CD4-positive, alpha-beta T cell treated with Interleukin-2 at 100 ng/mL for 4 hours (primary cell): ENCODE results near the gene REN.
A peak's percentile ranks its signal among the peaks of the same experiment; 100 is the strongest.

ENCODE experiments used
- DNase-seq: peaks from one replicate; pipeline ENCODE4 v3.0.0-alpha.2; 2020; ENCODE audit warnings: low spot score

The REN gene

GRCh38 chr1:204190212-204191211 lies 24.4 kb upstream of the REN start:
- no peak for DNase-seq

GRCh38 chr1:204188959-204189639 lies 23.0 kb upstream of the REN start:
- no peak for DNase-seq

- DNase-seq, result no peak
Measured at GRCh38 chr1:204186597-204186996, 20.5 kb upstream of the REN start.

GRCh38 chr1:204181116-204181515 lies 15.0 kb upstream of the REN start:
- no peak for DNase-seq

GRCh38 chr1:204180133-204180532 lies 14.0 kb upstream of the REN start:
- no peak for DNase-seq

DNA sequence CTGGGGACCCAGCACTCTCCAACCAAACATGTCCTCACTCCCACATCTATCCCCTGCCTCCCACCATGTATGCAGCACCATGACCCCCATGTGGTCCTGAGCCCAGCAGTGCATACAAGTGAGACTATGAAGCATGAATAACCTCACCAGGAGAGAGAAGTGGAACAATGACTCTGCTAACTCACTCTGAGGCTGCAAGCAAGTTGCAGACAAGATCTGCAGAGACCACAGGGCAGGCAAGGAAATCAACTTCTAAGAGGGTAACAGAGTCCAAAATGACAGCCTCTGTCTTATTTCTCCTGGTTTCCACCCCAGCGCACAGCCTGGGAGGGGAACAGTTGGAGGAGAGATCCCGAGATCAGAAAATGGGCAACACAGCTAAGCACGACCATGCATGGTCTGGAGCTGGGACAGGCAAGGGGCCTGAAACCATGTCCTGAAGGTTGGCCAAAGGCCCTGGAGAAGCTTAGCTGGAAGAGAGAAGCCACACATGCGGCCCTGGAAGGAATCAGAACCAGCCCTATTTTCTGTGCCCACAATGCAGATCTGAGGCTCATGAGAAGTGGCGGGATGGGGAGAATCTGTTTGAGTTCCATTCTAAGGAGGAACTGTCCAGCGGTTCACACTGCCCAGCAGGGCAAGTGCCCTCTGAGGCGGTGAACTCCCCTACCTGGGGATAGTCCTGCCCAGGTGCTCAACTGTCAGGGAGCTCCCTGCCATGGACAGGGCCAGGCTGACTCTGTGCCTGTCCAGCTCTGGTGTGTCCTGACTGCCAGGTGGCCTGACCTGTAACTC lies 12.5 kb upstream of the REN start:
- no peak for DNase-seq

- no peak for DNase-seq
Measured at GRCh38 chr1:204177133-204177532, 11.0 kb upstream of the REN start.

GRCh38 chr1:204176049-204176448 lies 9.9 kb upstream of the REN start:
- DNase-seq, result no peak

GRCh38 chr1:204174958-204175357 lies 8.8 kb upstream of the REN start:
- DNase-seq, result no peak

DNA sequence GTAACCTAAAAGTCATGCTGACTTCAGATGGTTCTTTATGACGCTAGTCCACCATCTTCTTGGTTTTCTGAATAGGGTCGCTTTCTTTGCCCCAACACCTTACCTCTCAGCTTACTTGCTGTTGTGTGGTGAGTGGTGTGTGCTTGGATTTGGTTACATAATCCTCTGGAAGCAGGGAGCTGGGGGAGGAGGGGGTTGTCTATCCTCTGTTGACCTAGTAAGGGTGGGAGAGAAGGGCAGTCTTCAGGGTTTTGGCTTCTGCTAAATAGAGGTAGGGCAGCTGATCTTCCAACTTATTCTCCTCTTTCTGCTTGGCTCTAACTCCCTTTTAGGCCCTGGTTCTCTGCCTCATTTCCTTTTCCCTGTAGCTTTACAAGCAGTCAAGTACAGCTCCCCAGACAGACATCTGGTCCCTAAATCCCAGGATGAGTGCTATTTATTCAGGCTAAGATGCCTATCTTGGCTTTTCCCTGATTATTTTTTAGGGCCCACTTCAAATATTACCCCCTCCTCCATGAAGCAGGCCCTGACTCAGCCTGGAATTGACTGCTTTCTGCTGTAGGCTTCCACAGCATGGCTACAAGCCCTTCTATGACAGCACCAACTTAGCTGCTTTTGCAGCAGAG lies 6.4 kb upstream of the REN start:
- DNase-seq, result no peak

DNA sequence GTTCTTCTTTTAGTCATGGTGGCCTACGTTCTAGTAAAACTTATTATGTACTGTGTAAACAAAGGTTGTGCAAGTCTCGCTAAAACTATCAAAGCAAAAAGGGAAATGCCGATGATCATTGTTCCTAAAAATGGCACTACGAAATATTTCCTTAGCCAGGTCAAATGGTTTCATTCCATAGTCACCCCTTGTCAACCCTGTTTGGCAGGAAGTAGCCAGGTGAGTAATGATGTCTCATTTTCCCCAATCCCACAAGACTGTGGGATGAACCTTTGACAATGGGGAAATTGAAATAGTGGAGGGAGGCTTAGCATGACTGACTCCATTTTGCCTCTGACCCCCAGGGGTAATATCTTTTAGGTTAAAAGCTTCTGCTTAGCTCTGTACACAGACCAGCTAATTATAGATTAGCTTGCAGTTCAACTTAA lies 5.6 kb upstream of the REN start:
- DNase-seq, result no peak

DNA sequence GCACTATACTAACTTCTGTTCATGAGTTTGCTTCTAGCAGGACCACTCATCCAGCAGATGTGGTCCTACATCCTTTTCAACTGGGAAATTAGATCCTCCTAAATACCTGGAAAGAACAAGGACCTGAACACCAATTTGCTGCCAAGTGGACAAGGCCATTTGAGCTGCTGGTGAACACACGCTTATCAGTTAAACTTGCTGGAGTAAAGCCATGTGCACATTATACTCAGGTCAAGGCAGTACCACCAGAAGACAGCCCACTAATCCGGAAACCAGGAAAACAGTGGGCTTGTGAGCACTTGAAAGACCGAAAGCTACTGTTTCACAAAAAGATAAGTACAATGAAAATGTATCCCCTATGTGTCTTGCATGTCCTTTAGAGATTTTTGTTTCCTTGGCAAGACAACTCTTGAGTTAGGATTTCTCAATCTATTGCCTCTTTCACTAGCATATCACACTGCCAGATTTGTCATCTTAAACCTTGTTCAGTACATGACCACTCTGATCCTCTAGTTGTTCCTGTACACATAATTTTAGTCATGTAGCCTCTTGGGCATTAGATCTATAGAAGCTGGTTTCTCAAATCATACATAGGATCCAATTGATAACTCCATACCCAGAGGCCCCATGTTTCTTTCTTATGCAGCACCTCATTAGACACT lies 4.5 kb upstream of the REN start:
- no peak for DNase-seq

GRCh38 chr1:204169858-204170257 lies 3.7 kb upstream of the REN start:
- DNase-seq, result no peak

DNA sequence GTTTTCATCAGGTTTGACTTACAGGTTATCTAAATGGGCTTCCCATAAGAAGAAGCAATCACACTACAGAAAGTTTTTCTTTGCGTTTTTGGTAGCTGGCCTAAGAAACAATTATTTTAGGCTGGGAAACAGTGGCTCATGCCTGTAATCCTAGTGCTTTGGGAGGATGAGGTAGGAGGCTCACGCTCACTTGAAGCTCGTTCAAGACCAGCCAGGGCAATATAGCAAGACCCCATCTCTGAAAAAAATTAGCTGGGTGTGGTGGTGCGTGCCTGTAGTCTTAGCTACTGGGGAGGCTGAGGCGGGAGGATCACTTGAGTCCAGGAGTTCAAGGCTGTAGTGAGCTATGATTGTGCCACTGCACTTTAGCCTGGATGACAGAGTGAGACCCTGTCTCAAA lies 1.6 kb upstream of the REN start:
- no peak for DNase-seq

- peak; percentile 77 for DNase-seq
Measured at GRCh38 chr1:204162494-204163074, 3.6 kb downstream of the REN start.

GRCh38 chr1:204161609-204162493 lies 4.3 kb downstream of the REN start:
- no peak for DNase-seq

DNA sequence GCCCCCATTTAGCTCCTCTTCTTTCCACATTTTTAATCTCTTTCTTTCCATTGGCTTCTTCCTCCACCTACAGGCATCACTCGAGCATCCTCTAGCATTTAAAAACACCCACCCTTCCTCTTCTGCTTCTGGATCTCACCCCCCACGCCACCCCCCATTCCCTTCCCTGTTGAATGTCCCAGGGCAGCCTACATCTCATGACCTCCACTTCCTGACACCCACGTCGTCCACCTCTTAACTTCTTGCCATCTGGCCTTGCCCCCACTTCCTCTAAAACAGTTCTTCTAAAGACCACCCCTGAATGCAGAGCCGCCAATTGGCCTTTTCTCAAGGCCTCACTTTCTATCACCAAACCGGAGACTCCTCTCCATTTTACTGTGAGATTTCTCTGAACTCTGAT lies 8.2 kb downstream of the REN start:
- DNase-seq, result no peak

DNA sequence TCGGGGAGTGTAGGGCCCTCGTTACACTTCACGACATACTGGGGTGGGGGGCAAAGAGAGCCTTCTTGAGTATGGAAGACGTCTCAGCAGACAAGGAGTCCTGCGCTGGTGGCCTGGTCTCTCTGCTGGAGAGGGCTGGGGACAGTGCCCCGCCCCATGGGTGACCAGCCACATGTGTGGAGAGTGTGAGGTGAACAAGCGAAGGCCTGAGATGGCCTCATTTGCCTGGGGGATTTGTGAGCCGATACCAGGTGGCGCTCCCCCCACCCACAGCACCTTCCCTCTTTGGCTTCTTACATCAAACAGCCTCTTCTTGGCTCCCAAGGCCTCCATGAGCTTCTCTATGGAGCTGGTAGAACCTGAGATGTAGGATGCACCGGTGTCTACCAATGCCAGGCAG lies 10.3 kb downstream of the REN start:
- no peak for DNase-seq

DNA sequence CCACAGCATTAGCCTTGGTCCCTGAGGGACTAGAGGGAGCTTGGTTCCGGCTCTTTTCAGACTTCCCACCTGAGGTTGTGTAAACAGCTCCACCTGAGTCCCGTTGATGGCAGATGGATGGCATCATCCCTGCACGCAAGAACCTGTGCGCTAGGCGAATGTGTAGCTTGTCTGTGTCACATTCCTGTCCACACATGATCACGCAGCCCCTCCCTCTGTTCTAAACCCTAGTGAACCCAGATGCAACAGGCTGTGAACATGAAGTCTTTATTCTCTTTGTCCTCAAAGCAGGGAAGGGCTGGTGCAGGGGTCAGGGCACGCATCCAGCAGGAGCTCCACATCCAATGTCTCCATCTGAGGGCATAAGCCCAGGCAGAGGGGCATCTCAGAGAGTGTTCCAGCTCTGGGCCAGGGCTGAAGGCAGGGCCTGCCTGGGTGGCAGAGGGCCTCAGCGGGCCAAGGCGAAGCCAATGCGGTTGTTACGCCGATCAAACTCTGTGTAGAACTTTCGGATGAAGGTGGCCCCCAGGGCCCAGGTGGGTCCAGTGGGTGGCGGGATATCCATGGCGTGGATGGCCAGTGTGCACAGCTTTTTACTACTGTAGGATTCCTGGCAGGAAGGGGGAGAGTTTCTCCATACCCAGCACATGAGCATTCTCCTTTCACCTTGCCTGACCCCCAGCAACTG lies 11.4 kb downstream of the REN start:
- DNase-seq, result no peak
